ENCODE measurements around the gene GALNT2.

DNA sequence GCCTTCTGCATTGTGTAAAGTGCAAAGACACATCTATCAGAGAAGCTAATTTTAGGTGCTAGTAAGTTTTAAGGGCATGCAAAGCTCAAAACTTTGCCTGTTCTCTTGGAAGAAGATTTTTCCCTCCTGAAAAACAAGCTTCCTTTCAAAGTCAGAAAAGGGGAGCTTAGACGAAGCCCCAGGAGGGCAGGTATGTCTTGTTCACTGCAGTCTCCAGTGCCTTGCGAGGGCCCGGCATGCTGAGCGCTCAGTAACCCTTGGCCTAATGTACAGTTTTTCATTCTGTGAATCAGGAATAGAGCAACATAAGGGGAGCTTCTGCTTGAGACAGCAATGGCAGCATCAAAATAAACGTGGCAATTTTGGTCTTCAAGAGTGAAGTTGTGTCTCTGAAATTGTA lies 35.0 kb downstream of the GALNT2 start:
- TF ChIP-seq, protein P1, sequence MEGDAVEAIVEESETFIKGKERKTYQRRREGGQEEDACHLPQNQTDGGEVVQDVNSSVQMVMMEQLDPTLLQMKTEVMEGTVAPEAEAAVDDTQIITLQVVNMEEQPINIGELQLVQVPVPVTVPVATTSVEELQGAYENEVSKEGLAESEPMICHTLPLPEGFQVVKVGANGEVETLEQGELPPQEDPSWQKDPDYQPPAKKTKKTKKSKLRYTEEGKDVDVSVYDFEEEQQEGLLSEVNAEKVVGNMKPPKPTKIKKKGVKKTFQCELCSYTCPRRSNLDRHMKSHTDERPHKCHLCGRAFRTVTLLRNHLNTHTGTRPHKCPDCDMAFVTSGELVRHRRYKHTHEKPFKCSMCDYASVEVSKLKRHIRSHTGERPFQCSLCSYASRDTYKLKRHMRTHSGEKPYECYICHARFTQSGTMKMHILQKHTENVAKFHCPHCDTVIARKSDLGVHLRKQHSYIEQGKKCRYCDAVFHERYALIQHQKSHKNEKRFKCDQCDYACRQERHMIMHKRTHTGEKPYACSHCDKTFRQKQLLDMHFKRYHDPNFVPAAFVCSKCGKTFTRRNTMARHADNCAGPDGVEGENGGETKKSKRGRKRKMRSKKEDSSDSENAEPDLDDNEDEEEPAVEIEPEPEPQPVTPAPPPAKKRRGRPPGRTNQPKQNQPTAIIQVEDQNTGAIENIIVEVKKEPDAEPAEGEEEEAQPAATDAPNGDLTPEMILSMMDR (IDR thresholded peaks at IDR 0.05; ENCODE audit: low read length), result no peak
- TF ChIP-seq EZH2phosphoT487 (IDR thresholded peaks at IDR 0.05; ENCODE audit: low read length), result no peak
- no peak for TF ChIP-seq EZH2 (optimal IDR thresholded peaks at IDR 0.05; ENCODE audit: low read depth, low read length)

Measured in MM.1S (cell line).